HG02884 (cell line): ENCODE data around the gene RPS6KA3.

ENCODE experiments used
- ATAC-seq: cut with Tn5 transposase; IDR thresholded peaks from one replicate; pipeline ENCODE4 v1.9.1; 2021; ENCODE audit warnings: mild to moderate bottlenecking, moderate library complexity; ENCODE audit not compliant: unreplicated experiment

Gene RPS6KA3

GRCh38 chrX:20111271-20111670 is 155.4 kb downstream of the RPS6KA3 start:
- no peak for ATAC-seq

GRCh38 chrX:20101934-20102581 is 164.7 kb downstream of the RPS6KA3 start:
- ATAC-seq, result no peak
